Vagina (tissue), 2 donors: ENCODE measurements around the gene CAMK2B. TPM values are rescaled to one million over a fixed set of nuclear protein-coding genes. Genes with fewer than 3 reads are reported as not detected.

ENCODE experiments used
- DNase-seq, 2 donors: peaks; one replicate each; pipeline ENCODE4 v3.0.0-alpha.2; 2017; ENCODE audit errors: extremely low spot score in 2 of 2
- H3K27ac ChIP-seq: fragments of 200-600 bp; sonication (generic); one replicate; pipeline ENCODE4 v1.5.1; 2019
- H3K27me3 ChIP-seq: fragments of 200-600 bp; sonication (generic); one replicate; pipeline ENCODE4 v1.5.1; 2019
- H3K36me3 ChIP-seq, 2 donors: fragments of 200-600 bp; sonication (generic); one replicate each; pipeline ENCODE4 v1.5.1; 2017 to 2019
- H3K4me1 ChIP-seq: fragments of 200-600 bp; sonication (generic); one replicate; pipeline ENCODE4 v1.5.1; 2019
- H3K4me3 ChIP-seq, 2 donors: fragments of 200-600 bp; sonication (generic); 1 replicate in 1 of 2; 2 replicates in 1 of 2; pipeline ENCODE4 v1.5.1; 2016 to 2019
- H3K9me3 ChIP-seq: fragments of 200-600 bp; sonication (generic); one replicate; pipeline ENCODE4 v1.5.1; 2019
- POLR2A ChIP-seq, 2 donors: fragments of 450-650 bp; IDR thresholded peaks; one replicate each; pipeline ENCODE4 v1.6.1; 2017; ENCODE audit warnings: antibody characterized with exemption in 2 of 2, mild to moderate bottlenecking in 2 of 2, moderate library complexity in 2 of 2
- POLR2AphosphoS5 ChIP-seq, 2 donors: sonication (generic); formaldehyde crosslinking; IDR thresholded peaks; one replicate each; pipeline ENCODE4 v1.9.0; 2017; ENCODE audit warnings: antibody characterized with exemption in 2 of 2, mild to moderate bottlenecking in 2 of 2, low read depth in 1 of 2; ENCODE audit not compliant: insufficient read depth in 1 of 2
- intact Hi-C: fragments of 100-400 bp; cut with DNase I; formaldehyde crosslinking; loops from one replicate; pipeline ENCODE4 v1.15.1; 2023
- total RNA-seq: library from RNA; depleted of rRNA; stranded (reverse); fragments of >200 nt; gene quantifications from one replicate; pipeline ENCODE4 v1.2.3, GENCODE V29; 2016
- TF ChIP-seq, protein P1 (sequence below), 3 experiments: fragments of 450-650 bp in 2 of 3; fragments of 200-600 bp in 1 of 3; sonication (generic) in 1 of 3; IDR thresholded peaks; one replicate each; pipeline ENCODE4 v1.5.1; 2017 to 2019; ENCODE audit warnings: antibody characterized with exemption in 3 of 3, mild to moderate bottlenecking in 2 of 3, moderate library complexity in 2 of 3

The CAMK2B gene
- total RNA-seq, 1 donor from 2014 or later, result 3.2 TPM

DNA sequence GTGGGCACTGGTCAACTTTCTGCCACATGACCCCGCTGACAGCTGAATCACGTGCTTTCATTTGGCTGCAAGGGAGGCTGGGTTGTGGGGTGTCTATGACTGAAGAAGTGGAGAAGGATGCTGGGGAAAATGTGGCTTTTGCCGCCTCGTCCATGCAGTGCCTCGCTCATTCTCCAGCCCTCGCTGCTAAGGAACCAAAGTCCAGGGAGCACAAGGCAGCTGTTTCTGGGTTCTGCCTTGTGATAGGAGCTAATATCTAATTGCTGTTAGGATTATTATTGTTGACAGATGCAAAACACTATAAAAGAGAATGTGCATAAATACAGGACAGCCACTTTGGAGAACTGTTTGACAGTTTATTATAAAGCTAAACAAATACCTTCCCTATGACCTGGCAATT is 4.9 kb upstream of the CAMK2B start:
- H3K4me1 ChIP-seq, result peaks cover 5% of the 10 kb centered on the region
- TF ChIP-seq, protein P1, sequence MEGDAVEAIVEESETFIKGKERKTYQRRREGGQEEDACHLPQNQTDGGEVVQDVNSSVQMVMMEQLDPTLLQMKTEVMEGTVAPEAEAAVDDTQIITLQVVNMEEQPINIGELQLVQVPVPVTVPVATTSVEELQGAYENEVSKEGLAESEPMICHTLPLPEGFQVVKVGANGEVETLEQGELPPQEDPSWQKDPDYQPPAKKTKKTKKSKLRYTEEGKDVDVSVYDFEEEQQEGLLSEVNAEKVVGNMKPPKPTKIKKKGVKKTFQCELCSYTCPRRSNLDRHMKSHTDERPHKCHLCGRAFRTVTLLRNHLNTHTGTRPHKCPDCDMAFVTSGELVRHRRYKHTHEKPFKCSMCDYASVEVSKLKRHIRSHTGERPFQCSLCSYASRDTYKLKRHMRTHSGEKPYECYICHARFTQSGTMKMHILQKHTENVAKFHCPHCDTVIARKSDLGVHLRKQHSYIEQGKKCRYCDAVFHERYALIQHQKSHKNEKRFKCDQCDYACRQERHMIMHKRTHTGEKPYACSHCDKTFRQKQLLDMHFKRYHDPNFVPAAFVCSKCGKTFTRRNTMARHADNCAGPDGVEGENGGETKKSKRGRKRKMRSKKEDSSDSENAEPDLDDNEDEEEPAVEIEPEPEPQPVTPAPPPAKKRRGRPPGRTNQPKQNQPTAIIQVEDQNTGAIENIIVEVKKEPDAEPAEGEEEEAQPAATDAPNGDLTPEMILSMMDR (IDR thresholded peaks at IDR 0.05), result no peak
- no peak for TF ChIP-seq POLR2A (IDR thresholded peaks at IDR 0.05)
- no peak for TF ChIP-seq POLR2AphosphoS5 (IDR thresholded peaks at IDR 0.05; ENCODE audit: insufficient read depth in 1 of 2, low read depth in 1 of 2)
- DNase-seq, result no peak

DNA sequence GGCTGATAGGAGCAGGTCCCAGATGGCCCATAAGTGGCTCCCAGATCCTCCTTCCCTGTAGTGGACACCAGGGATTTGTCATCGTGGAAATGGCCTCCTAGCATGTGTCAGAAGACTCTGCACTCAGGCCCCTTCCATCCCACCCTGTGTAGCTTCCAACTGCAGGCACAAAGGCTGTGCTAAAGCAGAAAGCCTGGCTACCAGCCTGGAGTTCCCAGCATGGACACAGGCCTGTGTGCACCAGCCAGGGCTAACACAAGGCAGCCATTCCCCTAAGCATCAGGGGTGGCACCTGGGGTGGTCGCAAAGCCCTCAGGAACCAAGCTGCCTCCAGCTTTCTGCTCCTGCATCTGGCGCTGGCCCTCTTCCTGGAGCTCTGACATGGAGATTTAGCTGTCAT is 4.5 kb upstream of the CAMK2B start:
- Histone ChIP-seq H3K4me1 (peaks cover 5% of the 10 kb centered on the region), H3K36me3 (no peaks in the 10 kb centered on the region), H3K4me3 (no peak overlapping the region), H3K27ac (no peak overlapping the region), H3K27me3 (no peaks in the 10 kb centered on the region), H3K9me3 (no peaks in the 10 kb centered on the region)
- TF ChIP-seq, protein P1 (IDR thresholded peaks at IDR 0.05), result no peak
- no peak for TF ChIP-seq POLR2A (IDR thresholded peaks at IDR 0.05)
- TF ChIP-seq POLR2AphosphoS5 (IDR thresholded peaks at IDR 0.05; ENCODE audit: insufficient read depth in 1 of 2, low read depth in 1 of 2), result no peak
- intact Hi-C loops, result no loop called here
- DNase-seq, result no peak

More for the DNA sequence above, 4.9 kb upstream of the CAMK2B start:
- H3K36me3 ChIP-seq, result no peaks in the 10 kb centered on the region
- no peak overlapping the region for H3K4me3 ChIP-seq
- no peaks in the 10 kb centered on the region for H3K9me3 ChIP-seq
- no peaks in the 10 kb centered on the region for H3K27me3 ChIP-seq
- H3K27ac ChIP-seq, result no peak overlapping the region
- intact Hi-C loops, result no loop called here

DNA sequence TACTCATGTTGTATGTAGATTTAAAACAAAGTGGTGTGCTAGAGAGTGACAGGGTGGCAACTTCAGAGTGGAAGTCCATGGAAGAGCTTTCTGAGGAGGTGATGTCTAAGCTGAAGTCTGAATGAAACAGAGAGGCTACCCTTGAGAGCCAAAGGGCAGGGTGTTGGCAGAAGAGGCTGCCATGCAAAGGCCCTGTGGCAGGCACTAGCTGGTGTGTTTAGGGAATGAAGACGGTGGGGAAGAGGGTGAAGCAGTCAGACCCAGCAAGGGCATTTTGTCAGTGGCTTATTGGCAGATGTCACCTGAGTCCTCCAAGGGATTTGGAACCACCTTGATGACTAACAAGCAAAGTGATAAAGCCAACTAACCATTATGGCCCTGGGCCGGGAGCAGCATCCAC is 3.7 kb upstream of the CAMK2B start:
- no peaks in the 10 kb centered on the region for H3K27me3 ChIP-seq
- H3K36me3 ChIP-seq, result no peaks in the 10 kb centered on the region
- TF ChIP-seq POLR2A (IDR thresholded peaks at IDR 0.05) (no peak), POLR2AphosphoS5 (IDR thresholded peaks at IDR 0.05; ENCODE audit: insufficient read depth in 1 of 2, low read depth in 1 of 2) (no peak)
- TF ChIP-seq, protein P1 (IDR thresholded peaks at IDR 0.05), result no peak
- no peaks in the 10 kb centered on the region for H3K9me3 ChIP-seq
- H3K4me1 ChIP-seq, result peaks cover 5% of the 10 kb centered on the region
- no peak overlapping the region for H3K27ac ChIP-seq
- intact Hi-C loops, result no loop called here
- no peak for DNase-seq
- no peak overlapping the region for H3K4me3 ChIP-seq

DNA sequence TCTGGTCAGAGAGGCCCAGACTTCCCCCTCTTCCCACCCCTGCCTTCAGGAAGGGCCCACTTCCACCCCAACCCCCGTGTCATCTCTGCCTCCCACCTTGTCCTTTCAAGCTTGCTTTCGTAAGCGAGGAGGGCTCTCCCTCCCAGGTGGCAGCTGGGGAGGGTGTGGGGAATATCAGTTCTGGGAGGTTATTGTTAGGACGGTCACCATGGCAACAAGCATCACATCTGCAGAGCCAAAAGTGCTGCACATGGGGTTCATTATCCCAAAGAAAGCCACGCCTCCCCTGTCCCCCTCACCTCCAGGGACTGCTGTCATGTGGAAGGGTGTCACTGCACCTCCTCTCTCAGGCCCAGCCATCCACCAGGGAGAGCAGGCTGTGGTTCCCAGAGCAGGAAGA is 2.6 kb upstream of the CAMK2B start:
- no peak overlapping the region for H3K4me3 ChIP-seq
- no peaks in the 10 kb centered on the region for H3K36me3 ChIP-seq
- DNase-seq, result no peak
- TF ChIP-seq POLR2AphosphoS5 (IDR thresholded peaks at IDR 0.05; ENCODE audit: insufficient read depth in 1 of 2, low read depth in 1 of 2) (no peak), POLR2A (IDR thresholded peaks at IDR 0.05) (no peak)
- TF ChIP-seq, protein P1 (IDR thresholded peaks at IDR 0.05), result no peak
- H3K4me1 ChIP-seq, result peaks cover 5% of the 10 kb centered on the region
- no peaks in the 10 kb centered on the region for H3K9me3 ChIP-seq
- intact Hi-C loops, result no loop called here
- no peak overlapping the region for H3K27ac ChIP-seq
- no peaks in the 10 kb centered on the region for H3K27me3 ChIP-seq

DNA sequence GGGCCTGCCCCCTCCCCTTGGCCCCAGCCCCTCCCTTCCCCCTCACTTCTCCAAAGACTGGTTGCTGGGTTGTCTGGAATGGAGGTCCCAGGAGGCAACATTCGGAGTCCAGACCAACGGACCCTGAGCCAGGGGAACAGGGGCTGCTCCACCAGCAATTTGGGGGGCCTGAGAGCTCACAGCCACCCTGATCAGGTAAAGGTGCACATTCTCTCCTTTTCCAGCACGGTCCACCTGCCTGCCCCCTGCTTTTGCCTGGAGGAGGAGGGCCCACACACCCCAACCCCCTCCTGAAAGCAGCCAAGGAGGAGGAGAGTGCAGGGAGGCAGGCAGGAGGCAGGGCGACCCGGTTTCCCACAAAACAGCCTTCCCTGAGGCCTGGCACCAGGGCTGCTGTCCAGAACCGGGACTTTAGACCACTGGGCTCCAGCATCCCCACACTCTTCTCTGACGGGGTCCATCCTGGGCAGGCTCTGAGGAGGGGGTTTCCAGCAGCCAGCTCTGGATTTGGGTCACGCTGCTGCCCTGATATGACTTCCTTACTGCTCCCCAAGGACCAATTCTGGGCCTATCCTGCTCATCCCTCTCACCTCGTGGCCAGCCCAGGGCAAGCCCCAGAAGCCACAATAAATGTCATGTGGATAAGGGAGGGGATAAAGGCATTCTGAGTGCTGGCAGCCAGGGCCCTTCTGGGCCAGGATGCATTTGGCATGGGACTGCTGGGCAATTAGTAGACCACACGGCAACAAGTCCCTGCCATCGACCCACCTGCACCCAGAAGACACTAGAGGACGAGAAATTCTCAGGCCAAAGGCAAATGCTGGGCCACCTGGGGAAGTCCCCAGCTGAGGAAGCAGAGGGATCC is 1.1 kb upstream of the CAMK2B start:
- Histone ChIP-seq H3K4me3 (no peak overlapping the region), H3K9me3 (no peaks in the 10 kb centered on the region), H3K27me3 (no peaks in the 10 kb centered on the region), H3K27ac (no peak overlapping the region), H3K4me1 (peaks cover 5% of the 10 kb centered on the region), H3K36me3 (no peaks in the 10 kb centered on the region)
- DNase-seq, result peak in 1 of 2 donors; percentile 94
- intact Hi-C loops, result no loop called here
- TF ChIP-seq POLR2A (IDR thresholded peaks at IDR 0.05) (no peak), POLR2AphosphoS5 (IDR thresholded peaks at IDR 0.05; ENCODE audit: insufficient read depth in 1 of 2, low read depth in 1 of 2) (no peak)
- TF ChIP-seq, protein P1 (IDR thresholded peaks at IDR 0.05), result no peak
